ENCODE measurements around the gene MTFR1L. TPM values are rescaled to one million over a fixed set of nuclear protein-coding genes. Genes with fewer than 3 reads are reported as not detected.
A peak's percentile ranks its signal among the peaks of the same experiment; 100 is the strongest.

MTFR1L gene
- total RNA-seq, 3 donors from 2014 or later = 71.6 to 79.2 (median 75.4) TPM

DNA sequence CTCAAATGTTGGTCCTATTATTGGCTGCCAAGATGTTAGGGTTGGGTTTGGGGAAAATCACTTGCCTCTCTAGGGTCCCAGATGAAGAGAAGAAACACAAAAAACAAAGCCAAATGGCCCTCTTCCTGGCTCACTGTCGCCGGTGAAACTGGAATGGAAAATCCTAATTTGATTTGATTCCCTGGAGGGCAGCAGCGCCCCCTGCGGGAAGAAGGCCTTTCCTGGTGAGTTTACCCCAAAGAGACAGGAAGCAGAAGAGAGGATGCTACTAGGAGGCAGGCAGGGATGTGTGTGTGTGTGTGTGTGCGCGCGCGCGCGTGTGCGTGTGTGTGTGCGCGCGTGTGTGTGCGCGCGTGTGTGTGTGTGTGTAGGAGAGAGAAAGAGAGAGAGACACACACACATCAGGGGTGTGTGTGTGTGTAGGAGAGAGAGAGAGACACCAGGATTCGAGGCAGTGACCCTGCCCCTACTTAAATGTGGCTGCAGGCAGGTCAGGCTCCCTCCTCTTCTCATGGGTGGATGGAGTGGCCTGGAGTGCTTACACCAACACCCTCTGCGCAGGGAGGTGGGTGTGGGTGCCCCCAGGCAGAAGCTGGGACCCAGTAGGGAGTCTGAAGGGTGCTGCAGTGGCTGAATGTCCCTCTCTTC, 22.8 kb upstream of the MTFR1L start:
- H3K27ac ChIP-seq = peak overlapping the region; percentile 65 to 83
- H3K27me3 ChIP-seq = no peaks in the 10 kb centered on the region
- TF ChIP-seq POLR2A (IDR thresholded peaks at IDR 0.05) = no peak
- TF ChIP-seq, protein P1, sequence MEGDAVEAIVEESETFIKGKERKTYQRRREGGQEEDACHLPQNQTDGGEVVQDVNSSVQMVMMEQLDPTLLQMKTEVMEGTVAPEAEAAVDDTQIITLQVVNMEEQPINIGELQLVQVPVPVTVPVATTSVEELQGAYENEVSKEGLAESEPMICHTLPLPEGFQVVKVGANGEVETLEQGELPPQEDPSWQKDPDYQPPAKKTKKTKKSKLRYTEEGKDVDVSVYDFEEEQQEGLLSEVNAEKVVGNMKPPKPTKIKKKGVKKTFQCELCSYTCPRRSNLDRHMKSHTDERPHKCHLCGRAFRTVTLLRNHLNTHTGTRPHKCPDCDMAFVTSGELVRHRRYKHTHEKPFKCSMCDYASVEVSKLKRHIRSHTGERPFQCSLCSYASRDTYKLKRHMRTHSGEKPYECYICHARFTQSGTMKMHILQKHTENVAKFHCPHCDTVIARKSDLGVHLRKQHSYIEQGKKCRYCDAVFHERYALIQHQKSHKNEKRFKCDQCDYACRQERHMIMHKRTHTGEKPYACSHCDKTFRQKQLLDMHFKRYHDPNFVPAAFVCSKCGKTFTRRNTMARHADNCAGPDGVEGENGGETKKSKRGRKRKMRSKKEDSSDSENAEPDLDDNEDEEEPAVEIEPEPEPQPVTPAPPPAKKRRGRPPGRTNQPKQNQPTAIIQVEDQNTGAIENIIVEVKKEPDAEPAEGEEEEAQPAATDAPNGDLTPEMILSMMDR (IDR thresholded peaks at IDR 0.05) = peak; percentile 67 to 90 (median 88)
- peak in 1 of 3 donors; percentile 66 for TF ChIP-seq POLR2AphosphoS5 (IDR thresholded peaks at IDR 0.05)
- H3K4me3 ChIP-seq = no peak overlapping the region
- H3K4me1 ChIP-seq = peaks cover 3 to 13% of the 10 kb centered on the region in 2 donors
- intact Hi-C loops (cut with DNase I; ENCODE audit: low total_unique reads) = no loop called here
- no peaks in the 10 kb centered on the region for H3K9me3 ChIP-seq
- peak; percentile 81 to 88 for DNase-seq (ENCODE audit: low spot score in 2 of 2)
- no peaks in the 10 kb centered on the region for H3K36me3 ChIP-seq

GRCh38 chr1:25797939-25798338, 21.8 kb upstream of the MTFR1L start:
- no peak for DNase-seq (ENCODE audit: low spot score in 2 of 2)
- intact Hi-C loops (cut with DNase I; ENCODE audit: low total_unique reads) = no loop called here

DNA sequence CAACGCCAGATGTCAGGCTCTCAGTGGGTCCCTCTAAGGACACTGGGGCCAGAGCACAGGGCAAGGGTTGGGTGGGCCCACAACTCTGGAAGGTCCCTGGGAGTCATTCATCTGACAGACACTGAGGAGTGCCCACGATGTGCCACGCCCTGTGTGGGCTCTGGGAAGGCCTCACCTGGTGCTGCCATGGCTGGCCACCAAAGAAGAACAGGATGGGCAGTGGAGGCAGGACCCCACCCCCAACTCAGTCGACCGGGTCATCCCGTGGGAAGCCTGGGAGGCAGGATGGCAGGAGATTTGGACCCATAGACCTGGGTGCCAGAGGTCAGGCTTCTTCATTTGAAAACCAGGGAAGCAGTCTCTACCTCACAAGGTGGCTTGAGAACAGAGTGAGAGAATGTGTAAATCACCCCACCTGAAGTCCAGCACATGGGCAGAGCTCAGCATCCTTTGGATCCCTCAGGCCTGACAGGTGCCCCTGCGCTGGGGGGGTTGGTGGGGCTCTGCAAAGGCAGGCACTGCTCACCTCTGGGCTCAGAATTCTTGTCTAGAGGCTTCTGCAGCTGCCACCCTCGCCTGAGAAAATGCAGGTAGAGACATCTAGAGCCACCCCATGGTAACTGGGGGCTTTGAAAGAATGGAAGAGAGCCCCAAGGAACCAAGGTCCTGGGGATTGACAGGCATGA, 20.9 kb upstream of the MTFR1L start:
- no peak for DNase-seq (ENCODE audit: low spot score in 2 of 2)
- TF ChIP-seq POLR2A (IDR thresholded peaks at IDR 0.05) = no peak
- Histone ChIP-seq H3K4me3 (no peak overlapping the region), H3K27me3 (no peaks in the 10 kb centered on the region), H3K27ac (peak overlapping the region in 1 of 2 donors; percentile 94), H3K36me3 (no peaks in the 10 kb centered on the region), H3K4me1 (peaks cover 3 to 13% of the 10 kb centered on the region in 2 donors), H3K9me3 (no peaks in the 10 kb centered on the region)
- intact Hi-C loops (cut with DNase I; ENCODE audit: low total_unique reads) = no loop called here

More at GRCh38 chr1:25797939-25798338, 21.8 kb upstream of the MTFR1L start:
- H3K27me3 ChIP-seq = no peaks in the 10 kb centered on the region
- no peaks in the 10 kb centered on the region for H3K9me3 ChIP-seq
- H3K36me3 ChIP-seq = no peaks in the 10 kb centered on the region
- no peak overlapping the region for H3K27ac ChIP-seq
- no peak overlapping the region for H3K4me3 ChIP-seq
- TF ChIP-seq, protein P1 (IDR thresholded peaks at IDR 0.05) = no peak
- TF ChIP-seq POLR2A (IDR thresholded peaks at IDR 0.05) (no peak), POLR2AphosphoS5 (IDR thresholded peaks at IDR 0.05) (no peak)
- H3K4me1 ChIP-seq = peaks cover 3 to 13% of the 10 kb centered on the region in 2 donors

DNA sequence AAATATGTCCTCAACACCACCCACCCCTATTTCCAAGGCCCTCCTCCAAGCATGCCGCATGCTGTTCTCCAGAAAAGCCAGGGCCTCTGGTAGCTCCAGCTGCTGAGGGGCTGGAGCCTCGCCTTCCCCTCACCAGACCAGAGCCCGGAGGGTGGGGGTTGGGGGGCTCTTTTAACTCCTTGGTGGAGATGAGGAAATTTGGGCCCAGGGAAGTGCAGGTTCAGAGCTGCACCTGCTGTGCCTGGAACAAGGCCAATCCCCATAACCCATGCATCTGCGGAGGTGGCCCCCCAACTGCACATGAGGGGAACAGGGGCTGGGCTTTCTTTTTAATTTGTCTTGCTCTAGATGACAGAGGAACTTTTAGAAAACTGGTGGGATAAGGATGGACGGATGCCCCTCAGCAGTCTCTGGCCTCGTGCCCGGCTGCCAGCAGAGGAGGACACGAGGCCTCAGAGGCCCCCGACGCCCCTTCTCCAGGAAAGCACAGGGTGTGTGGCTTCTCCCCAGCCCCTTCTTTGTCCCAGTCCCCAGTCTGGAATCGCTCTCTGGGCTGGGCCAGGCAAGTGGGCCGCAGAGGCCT, 20.3 kb upstream of the MTFR1L start:
- H3K36me3 ChIP-seq = no peaks in the 10 kb centered on the region
- no peaks in the 10 kb centered on the region for H3K9me3 ChIP-seq
- DNase-seq (ENCODE audit: low spot score in 2 of 2) = no peak
- intact Hi-C loops (cut with DNase I; ENCODE audit: low total_unique reads) = no loop called here
- H3K27me3 ChIP-seq = no peaks in the 10 kb centered on the region
- peak overlapping the region; percentile 48 to 89 (median 65) for H3K4me3 ChIP-seq
- H3K4me1 ChIP-seq = peaks cover 3 to 13% of the 10 kb centered on the region in 2 donors
- H3K27ac ChIP-seq = peak overlapping the region; percentile 84 to 94
- TF ChIP-seq POLR2AphosphoS5 (IDR thresholded peaks at IDR 0.05) (no peak), POLR2A (IDR thresholded peaks at IDR 0.05) (no peak)
- TF ChIP-seq, protein P1 (IDR thresholded peaks at IDR 0.05) = no peak

GRCh38 chr1:25799935-25800702, 19.6 kb upstream of the MTFR1L start, which contains the start of gene SELENON:
TSS of gene SELENON (plus strand) at chr1:25800193. CDS start at chr1:25800231, 38 bp downstream.
- no peaks in the 10 kb centered on the region for H3K27me3 ChIP-seq
- peak in 1 of 3 donors; percentile 50 for TF ChIP-seq POLR2AphosphoS5 (IDR thresholded peaks at IDR 0.05)
- TF ChIP-seq, protein P1 (IDR thresholded peaks at IDR 0.05) = no peak
- TF ChIP-seq POLR2A (IDR thresholded peaks at IDR 0.05) = no peak
- peak within 1 kb of the TSS; percentile 56 to 89 (median 65) for H3K4me3 ChIP-seq
- DNase-seq (ENCODE audit: low spot score in 2 of 2) = peak; percentile 42 to 59
- no peaks in the 10 kb centered on the region for H3K9me3 ChIP-seq
- intact Hi-C loops (cut with DNase I; ENCODE audit: low total_unique reads) = loop anchor here (10.0 kb wide), 1 partner anchor 185 kb away; the partner anchor contains the start of gene MAN1C1
- H3K4me1 ChIP-seq = peaks cover 5 to 13% of the 10 kb centered on the region in 2 donors
- peak within 1 kb of the TSS; percentile 84 to 94 for H3K27ac ChIP-seq
- no peaks in the 10 kb centered on the region for H3K36me3 ChIP-seq

All from breast epithelium (tissue), 4 donors.